HEK293 (cell line): Measurements from ENCODE around the gene DDOST.

ENCODE experiments used
- TCF7L2 ChIP-seq: IDR thresholded peaks from 2 replicates; pipeline ENCODE4 v1.6.1; 2011; ENCODE audit warnings: low read depth, mild to moderate bottlenecking, inconsistent platforms, low read length, moderate library complexity, borderline replicate concordance
- YY1 ChIP-seq: fragments of 450-650 bp; formaldehyde crosslinking; IDR thresholded peaks from 2 replicates; pipeline ENCODE4 v1.5.1; 2018; ENCODE audit warnings: missing biosample characterization, missing genetic modification characterization
- ZBTB8A ChIP-seq: fragments of 450-650 bp; formaldehyde crosslinking; IDR thresholded peaks from 2 replicates; pipeline ENCODE4 v1.5.1; 2016; ENCODE audit warnings: missing biosample characterization, missing genetic modification characterization
- ZNF114 ChIP-seq: fragments of 450-650 bp; formaldehyde crosslinking; IDR thresholded peaks from 2 replicates; pipeline ENCODE4 v1.5.0; 2017; ENCODE audit warnings: missing biosample characterization, missing genetic modification characterization
- ZNF132 ChIP-seq: fragments of 450-650 bp; formaldehyde crosslinking; IDR thresholded peaks from 2 replicates; pipeline ENCODE4 v1.5.1; 2017; ENCODE audit warnings: missing biosample characterization, missing genetic modification characterization, borderline replicate concordance
- ZNF335 ChIP-seq: fragments of 450-650 bp; formaldehyde crosslinking; conservative IDR thresholded peaks from 2 replicates; pipeline ENCODE4 v1.5.1; 2016; ENCODE audit warnings: missing biosample characterization, missing genetic modification characterization
- ZNF501 ChIP-seq: fragments of 450-650 bp; formaldehyde crosslinking; IDR thresholded peaks from 2 replicates; pipeline ENCODE4 v1.5.1; 2016; ENCODE audit warnings: missing biosample characterization, missing genetic modification characterization
- ZNF558 ChIP-seq: fragments of 450-650 bp; formaldehyde crosslinking; IDR thresholded peaks from 2 replicates; pipeline ENCODE4 v1.5.1; 2016; ENCODE audit warnings: missing biosample characterization, missing genetic modification characterization
- ZNF626 ChIP-seq: fragments of 450-650 bp; sonication (Bioruptor Pico); formaldehyde crosslinking; IDR thresholded peaks from 2 replicates; pipeline ENCODE4 v1.5.1; 2018; ENCODE audit warnings: missing biosample characterization, missing genetic modification characterization, inconsistent platforms
- TF ChIP-seq, protein P1 (sequence below): fragments of 450-650 bp; formaldehyde crosslinking; IDR thresholded peaks from 2 replicates; pipeline ENCODE4 v1.5.1; 2016; ENCODE audit warnings: missing biosample characterization, missing genetic modification characterization
- TF ChIP-seq, protein P2 (sequence below): fragments of 450-650 bp; formaldehyde crosslinking; IDR thresholded peaks from 2 replicates; pipeline ENCODE4 v1.5.1; 2017; ENCODE audit warnings: missing biosample characterization, mild to moderate bottlenecking, missing genetic modification characterization, moderate library complexity

DNA sequence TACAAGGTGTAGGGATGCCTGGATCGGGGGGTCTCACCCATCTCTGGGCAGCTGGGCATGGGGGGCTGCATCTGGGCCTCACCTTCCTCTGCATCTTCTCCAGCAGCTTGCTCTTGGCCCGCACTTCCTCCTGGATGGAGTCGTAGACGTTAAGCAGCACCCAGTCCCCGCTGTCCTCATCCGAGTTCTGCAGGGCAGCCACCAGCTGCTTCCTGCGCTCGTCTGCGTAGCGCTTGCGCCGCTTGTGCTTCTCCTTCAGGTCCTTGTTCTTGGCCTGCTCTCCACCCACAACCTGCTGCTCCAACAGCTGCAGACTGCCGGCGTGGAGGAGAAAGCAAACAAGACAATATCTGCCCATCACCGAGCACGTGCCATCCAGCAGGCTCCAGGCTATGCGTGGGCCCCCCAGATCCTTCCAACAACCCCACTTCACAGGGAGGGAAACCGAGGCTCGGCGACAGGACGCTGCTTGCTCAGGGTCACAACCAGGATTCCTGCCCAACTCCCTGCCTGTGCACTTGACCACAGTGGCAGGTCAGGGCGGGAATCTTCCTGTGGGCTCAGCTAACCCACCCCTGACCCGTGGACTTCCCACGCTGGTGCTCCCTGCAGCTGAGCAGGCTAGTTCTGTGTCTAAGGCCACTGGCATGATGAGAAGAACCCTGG is 21.5 kb upstream of the DDOST start:
- TF ChIP-seq ZNF335 (tag by site-specific recombination), result no peak
- no peak for TF ChIP-seq ZNF558 (tag by site-specific recombination)
- TF ChIP-seq YY1, result no peak
- TF ChIP-seq, protein P1, sequence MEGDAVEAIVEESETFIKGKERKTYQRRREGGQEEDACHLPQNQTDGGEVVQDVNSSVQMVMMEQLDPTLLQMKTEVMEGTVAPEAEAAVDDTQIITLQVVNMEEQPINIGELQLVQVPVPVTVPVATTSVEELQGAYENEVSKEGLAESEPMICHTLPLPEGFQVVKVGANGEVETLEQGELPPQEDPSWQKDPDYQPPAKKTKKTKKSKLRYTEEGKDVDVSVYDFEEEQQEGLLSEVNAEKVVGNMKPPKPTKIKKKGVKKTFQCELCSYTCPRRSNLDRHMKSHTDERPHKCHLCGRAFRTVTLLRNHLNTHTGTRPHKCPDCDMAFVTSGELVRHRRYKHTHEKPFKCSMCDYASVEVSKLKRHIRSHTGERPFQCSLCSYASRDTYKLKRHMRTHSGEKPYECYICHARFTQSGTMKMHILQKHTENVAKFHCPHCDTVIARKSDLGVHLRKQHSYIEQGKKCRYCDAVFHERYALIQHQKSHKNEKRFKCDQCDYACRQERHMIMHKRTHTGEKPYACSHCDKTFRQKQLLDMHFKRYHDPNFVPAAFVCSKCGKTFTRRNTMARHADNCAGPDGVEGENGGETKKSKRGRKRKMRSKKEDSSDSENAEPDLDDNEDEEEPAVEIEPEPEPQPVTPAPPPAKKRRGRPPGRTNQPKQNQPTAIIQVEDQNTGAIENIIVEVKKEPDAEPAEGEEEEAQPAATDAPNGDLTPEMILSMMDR (tag by site-specific recombination), result no peak
- TF ChIP-seq, protein P2, sequence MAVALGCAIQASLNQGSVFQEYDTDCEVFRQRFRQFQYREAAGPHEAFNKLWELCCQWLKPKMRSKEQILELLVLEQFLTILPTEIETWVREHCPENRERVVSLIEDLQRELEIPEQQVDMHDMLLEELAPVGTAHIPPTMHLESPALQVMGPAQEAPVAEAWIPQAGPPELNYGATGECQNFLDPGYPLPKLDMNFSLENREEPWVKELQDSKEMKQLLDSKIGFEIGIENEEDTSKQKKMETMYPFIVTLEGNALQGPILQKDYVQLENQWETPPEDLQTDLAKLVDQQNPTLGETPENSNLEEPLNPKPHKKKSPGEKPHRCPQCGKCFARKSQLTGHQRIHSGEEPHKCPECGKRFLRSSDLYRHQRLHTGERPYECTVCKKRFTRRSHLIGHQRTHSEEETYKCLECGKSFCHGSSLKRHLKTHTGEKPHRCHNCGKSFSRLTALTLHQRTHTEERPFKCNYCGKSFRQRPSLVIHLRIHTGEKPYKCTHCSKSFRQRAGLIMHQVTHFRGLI (tag by site-specific recombination), result no peak
- TF ChIP-seq ZNF132, result no peak
- TF ChIP-seq ZNF501 (tag by site-specific recombination), result no peak
- no peak for TF ChIP-seq ZNF626
- no peak for TF ChIP-seq ZNF114 (tag by site-specific recombination)
- no peak for TF ChIP-seq ZBTB8A (tag by site-specific recombination)
- TF ChIP-seq TCF7L2, result no peak
